Duodenal mucosa (tissue), 2 donors: ENCODE measurements around the gene SGIP1.

ENCODE experiments used
- H3K27ac ChIP-seq: one replicate; pipeline ENCODE4 v1.7.0; 2013; ENCODE audit warnings: low read depth, low read length
- H3K27me3 ChIP-seq, 2 donors: one replicate each; pipeline ENCODE4 v1.7.0; 2013; ENCODE audit warnings: low read length in 2 of 2, control low read depth in 1 of 2; ENCODE audit not compliant: insufficient read depth in 2 of 2, control insufficient read depth in 1 of 2
- H3K36me3 ChIP-seq, 2 donors: one replicate each; pipeline ENCODE4 v1.7.0; 2013; ENCODE audit warnings: low read length in 2 of 2, control low read depth in 1 of 2; ENCODE audit not compliant: insufficient read depth in 2 of 2, control insufficient read depth in 1 of 2
- H3K4me1 ChIP-seq, 2 donors: one replicate each; pipeline ENCODE4 v1.7.0; 2013; ENCODE audit warnings: low read length in 2 of 2, control low read depth in 1 of 2; ENCODE audit not compliant: insufficient read depth in 2 of 2, control insufficient read depth in 1 of 2
- H3K4me3 ChIP-seq, 2 donors: one replicate each; pipeline ENCODE4 v1.7.0; 2013; ENCODE audit warnings: low read length in 2 of 2, low read depth in 1 of 2
- H3K9ac ChIP-seq, 2 donors: one replicate each; pipeline ENCODE4 v1.7.0; 2013; ENCODE audit warnings: low read length in 2 of 2, low read depth in 1 of 2
- H3K9me3 ChIP-seq, 2 donors: one replicate each; pipeline ENCODE4 v1.7.0; 2013; ENCODE audit warnings: low read length in 2 of 2, control low read depth in 1 of 2; ENCODE audit not compliant: control insufficient read depth in 1 of 2

The SGIP1 gene

DNA sequence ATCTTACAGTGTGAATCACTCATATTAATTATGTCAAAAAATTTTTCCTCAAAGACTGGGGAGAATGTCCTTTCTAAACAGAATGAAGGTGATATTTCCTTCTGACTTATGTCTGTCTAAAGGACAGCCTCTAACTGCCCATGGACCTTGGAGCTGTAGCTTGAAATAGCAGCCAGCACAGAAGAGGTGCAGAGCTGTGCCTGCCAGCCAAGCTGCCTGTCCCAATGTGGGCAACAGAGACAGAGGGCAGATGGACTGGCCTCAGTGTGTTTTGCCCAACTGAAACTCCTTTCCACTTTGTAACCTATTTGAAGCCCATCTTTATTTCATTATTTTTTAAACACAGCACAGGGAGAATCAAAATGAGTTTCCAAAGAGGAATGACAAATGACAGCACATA is 120.7 kb downstream of the SGIP1 start:
- Histone ChIP-seq H3K4me1 (no peaks in the 10 kb centered on the region), H3K36me3 (no peaks in the 10 kb centered on the region), H3K9me3 (no peaks in the 10 kb centered on the region), H3K4me3 (no peak overlapping the region), H3K27me3 (no peaks in the 10 kb centered on the region), H3K27ac (no peak overlapping the region), H3K9ac (no peak overlapping the region)

DNA sequence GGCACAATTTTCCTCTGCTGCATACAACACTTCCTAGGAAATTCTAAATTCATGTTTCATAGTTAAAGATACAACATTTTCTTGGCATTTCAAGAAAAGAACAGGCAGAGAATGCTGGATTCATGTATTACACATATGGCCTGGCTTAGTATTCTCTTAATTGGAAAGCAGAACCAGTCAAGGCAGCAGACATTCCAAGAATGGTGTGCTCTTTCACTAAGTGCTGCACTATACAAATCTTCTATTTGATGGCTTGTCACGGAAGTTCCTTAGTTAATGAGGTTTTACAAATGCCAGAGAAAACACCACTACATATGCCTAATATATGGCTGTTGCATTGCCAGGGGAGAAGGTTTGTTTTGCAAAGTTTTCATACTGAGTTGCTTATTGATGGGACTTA is 137.5 kb downstream of the SGIP1 start:
- Histone ChIP-seq H3K4me1 (no peaks in the 10 kb centered on the region), H3K4me3 (no peak overlapping the region), H3K9ac (no peak overlapping the region), H3K36me3 (no peaks in the 10 kb centered on the region), H3K27ac (no peak overlapping the region), H3K9me3 (no peaks in the 10 kb centered on the region), H3K27me3 (no peaks in the 10 kb centered on the region)

DNA sequence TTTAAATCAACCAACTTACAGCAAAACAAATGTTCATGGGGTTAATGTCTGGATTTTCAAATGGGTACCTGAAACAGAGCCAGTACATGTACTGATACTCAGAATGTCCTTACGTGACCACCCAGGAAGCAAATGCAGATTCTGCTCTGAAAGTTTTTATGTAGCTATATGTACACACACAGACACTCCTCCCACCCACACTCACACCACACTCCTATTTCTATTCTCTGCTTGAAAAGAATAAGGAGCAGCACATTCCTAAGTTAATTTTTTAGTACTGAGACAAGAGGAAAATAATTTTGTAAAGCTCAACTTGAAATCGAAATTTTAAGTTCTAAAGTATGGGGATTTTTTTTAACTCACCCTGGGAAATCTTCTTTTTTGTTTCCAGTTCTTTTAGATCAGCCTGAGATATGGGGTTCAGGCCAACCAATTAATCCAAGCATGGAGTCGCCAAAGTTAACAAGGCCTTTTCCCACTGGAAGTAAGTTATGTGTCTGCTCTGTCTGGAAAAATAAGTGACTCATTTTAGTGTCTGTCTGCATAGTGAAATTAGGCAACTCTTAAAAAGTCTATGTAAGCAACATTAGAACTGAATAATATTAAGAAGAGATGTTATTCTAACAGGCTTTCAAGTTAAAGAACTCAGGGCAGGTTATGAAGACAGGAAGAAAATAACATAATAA is 142.8 kb downstream of the SGIP1 start:
- no peaks in the 10 kb centered on the region for H3K4me1 ChIP-seq
- no peak overlapping the region for H3K27ac ChIP-seq
- no peaks in the 10 kb centered on the region for H3K27me3 ChIP-seq

DNA sequence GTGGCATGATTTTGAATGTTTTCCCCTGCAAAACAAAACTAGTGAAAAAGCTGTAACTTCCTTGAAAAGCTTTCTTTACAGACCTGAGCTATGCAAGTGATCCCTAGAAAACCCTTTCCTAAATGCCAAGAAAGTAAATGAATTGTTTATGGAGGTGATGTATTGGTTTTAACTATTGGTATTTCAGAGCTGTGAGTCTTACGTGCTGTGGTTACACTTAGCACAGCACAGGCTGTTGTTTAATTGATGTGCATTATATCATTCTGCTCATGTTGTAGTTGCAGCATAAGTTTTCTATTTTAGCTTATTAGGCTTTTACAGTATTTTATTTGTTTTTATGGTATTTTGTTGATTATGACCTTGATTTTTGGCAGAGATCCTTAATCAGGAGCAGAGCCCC is 144.2 kb downstream of the SGIP1 start:
- Histone ChIP-seq H3K4me1 (no peaks in the 10 kb centered on the region), H3K27ac (no peak overlapping the region), H3K27me3 (no peaks in the 10 kb centered on the region), H3K9ac (no peak overlapping the region), H3K4me3 (no peak overlapping the region), H3K9me3 (no peaks in the 10 kb centered on the region), H3K36me3 (no peaks in the 10 kb centered on the region)

More for the DNA sequence above, 142.8 kb downstream of the SGIP1 start:
- Histone ChIP-seq H3K4me3 (no peak overlapping the region), H3K36me3 (no peaks in the 10 kb centered on the region), H3K9ac (no peak overlapping the region), H3K9me3 (no peaks in the 10 kb centered on the region)

DNA sequence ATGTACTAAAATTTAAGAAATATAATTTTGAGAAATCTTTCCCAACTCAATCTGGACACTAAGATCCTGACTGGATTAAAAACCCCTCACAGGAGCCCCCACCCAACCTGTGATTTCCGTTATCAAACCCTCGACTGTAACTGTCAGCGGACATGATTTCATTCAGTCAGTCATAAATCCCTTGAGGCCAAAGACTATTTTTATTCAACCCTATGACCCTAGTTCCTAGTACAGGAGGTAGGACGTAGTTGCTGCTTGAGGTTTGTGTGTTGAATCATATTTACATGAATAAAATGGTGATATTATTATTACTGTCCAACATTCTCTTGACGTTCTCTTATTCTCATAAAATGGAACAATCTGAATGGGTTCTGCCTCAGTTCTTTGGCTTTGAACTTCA is 145.2 kb downstream of the SGIP1 start:
- Histone ChIP-seq H3K27me3 (no peaks in the 10 kb centered on the region), H3K27ac (no peak overlapping the region), H3K9ac (no peak overlapping the region), H3K4me1 (no peaks in the 10 kb centered on the region), H3K9me3 (no peaks in the 10 kb centered on the region), H3K4me3 (no peak overlapping the region), H3K36me3 (no peaks in the 10 kb centered on the region)

DNA sequence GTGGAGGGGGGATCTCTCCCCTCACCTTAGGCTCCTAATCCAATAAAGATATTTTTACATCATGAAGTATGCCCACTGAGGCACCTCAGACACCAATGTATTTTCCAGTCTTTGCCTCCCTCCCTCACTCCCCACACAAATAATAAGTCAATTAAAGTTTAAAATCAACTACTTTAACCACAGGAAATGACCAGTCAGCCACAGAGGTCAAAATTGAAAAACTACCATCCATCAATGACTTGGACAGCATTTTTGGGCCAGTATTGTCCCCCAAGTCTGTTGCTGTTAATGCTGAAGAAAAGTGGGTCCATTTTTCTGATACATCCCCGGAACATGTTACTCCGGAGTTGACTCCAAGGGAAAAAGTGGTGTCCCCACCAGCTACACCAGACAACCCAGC is 147.7 kb downstream of the SGIP1 start:
- Histone ChIP-seq H3K9me3 (no peaks in the 10 kb centered on the region), H3K4me3 (no peak overlapping the region), H3K9ac (no peak overlapping the region), H3K27ac (no peak overlapping the region), H3K36me3 (no peaks in the 10 kb centered on the region), H3K27me3 (no peaks in the 10 kb centered on the region), H3K4me1 (no peaks in the 10 kb centered on the region)

DNA sequence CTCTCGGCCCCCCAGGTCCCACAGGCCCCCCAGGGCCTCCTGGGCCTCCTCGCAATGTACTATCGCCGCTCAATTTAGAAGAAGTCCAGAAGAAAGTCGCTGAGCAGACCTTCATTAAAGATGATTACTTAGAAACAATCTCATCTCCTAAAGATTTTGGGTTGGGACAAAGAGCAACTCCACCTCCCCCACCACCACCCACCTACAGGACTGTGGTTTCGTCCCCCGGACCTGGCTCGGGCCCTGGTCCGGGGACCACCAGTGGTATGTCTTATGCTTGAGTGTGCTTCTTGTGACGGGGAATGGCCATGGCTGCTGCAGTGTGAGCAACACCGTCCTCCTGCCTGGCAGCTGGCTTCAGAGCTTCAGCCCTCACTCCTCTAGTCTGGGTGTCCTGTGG is 148.2 kb downstream of the SGIP1 start:
- Histone ChIP-seq H3K9me3 (no peaks in the 10 kb centered on the region), H3K36me3 (no peaks in the 10 kb centered on the region), H3K27ac (no peak overlapping the region), H3K9ac (no peak overlapping the region), H3K4me1 (no peaks in the 10 kb centered on the region), H3K4me3 (no peak overlapping the region), H3K27me3 (no peaks in the 10 kb centered on the region)

DNA sequence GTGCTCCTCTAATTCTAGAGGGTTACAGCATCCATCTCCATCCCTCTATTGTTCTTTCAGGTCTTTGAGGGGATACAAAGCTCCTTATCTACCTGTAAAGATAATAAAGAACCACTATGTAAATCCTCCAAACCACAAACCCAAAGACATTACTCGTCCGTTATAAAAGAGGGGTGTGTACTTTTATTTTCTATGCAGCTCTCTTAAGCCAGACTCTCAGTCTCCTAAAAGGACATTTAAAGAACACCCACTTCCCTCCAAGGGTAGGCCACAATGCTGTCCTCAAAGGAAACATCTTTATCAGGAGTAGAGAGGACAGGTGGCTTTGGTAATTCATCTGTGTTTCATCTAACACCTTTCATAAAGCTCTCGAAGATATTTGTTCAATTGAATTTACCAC is 150.4 kb downstream of the SGIP1 start:
- Histone ChIP-seq H3K9ac (no peak overlapping the region), H3K36me3 (no peaks in the 10 kb centered on the region), H3K4me1 (no peaks in the 10 kb centered on the region), H3K27ac (no peak overlapping the region), H3K27me3 (no peaks in the 10 kb centered on the region), H3K9me3 (no peaks in the 10 kb centered on the region), H3K4me3 (no peak overlapping the region)

DNA sequence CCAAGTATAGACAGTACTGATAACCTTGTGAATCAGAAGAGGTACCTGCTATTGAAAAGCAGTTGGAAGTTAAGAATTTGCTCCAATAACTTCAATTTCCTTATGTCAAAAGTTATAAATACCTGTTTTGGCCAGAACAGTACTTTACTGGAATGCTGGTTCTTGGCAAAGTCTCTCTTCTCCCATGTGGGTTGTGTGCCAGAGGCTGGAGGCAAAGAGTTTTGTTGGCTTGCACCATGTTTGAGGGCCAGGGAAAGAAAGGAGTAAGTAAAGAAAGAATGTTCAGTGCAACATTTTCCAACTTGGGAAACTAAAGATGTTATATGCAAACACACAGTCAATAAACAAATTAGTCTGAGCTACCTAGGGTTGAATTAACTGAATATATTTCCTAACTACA is 151.3 kb downstream of the SGIP1 start:
- Histone ChIP-seq H3K9ac (no peak overlapping the region), H3K27me3 (no peaks in the 10 kb centered on the region), H3K27ac (no peak overlapping the region), H3K9me3 (no peaks in the 10 kb centered on the region), H3K4me1 (no peaks in the 10 kb centered on the region), H3K36me3 (no peaks in the 10 kb centered on the region), H3K4me3 (no peak overlapping the region)

DNA sequence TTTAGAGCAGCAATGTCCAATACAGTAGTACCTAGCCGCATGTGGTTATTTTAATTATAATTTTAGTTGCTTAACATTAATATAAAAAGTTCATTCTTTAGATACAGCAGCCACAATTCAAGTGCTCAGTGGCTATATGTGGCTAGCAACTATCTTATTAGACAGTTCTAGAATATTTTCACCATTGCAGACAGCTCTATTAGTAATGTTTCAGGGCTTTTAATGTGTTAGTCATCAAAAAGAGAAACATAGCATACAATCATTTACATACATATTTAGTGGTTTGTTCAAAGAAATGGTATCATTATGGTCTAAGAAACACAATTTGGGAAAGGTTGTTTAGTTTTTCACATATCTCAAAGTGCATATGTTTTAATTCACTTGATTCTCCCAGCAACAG is 151.7 kb downstream of the SGIP1 start:
- Histone ChIP-seq H3K9me3 (no peaks in the 10 kb centered on the region), H3K9ac (no peak overlapping the region), H3K4me3 (no peak overlapping the region), H3K4me1 (no peaks in the 10 kb centered on the region), H3K27me3 (no peaks in the 10 kb centered on the region), H3K36me3 (no peaks in the 10 kb centered on the region), H3K27ac (no peak overlapping the region)

DNA sequence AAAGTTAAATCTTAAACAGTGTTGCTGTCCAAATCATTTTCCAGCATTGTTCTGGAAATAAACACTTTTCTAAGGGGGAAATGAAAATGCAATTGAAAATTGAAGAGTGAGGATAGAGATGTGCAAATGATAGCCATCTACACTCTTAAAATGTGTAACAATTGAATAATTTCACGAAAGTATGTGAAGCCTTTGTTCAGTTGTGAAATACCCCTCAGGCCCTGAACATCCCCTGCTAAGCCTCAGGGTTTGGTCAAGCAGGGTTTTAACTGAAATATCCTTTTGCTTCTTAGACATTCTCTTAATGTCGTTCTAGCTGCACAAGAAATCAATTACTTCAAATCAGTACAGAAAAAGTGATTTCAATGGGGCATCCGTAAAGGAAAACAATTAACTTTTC is 152.5 kb downstream of the SGIP1 start:
- no peak overlapping the region for H3K27ac ChIP-seq
- no peaks in the 10 kb centered on the region for H3K4me1 ChIP-seq
- H3K4me3 ChIP-seq: no peak overlapping the region
- no peaks in the 10 kb centered on the region for H3K27me3 ChIP-seq
- H3K9me3 ChIP-seq: no peaks in the 10 kb centered on the region
- H3K36me3 ChIP-seq: no peaks in the 10 kb centered on the region
- no peak overlapping the region for H3K9ac ChIP-seq
